H54 (cell line): ENCODE data around the gene ATXN1.

Experiments
- DNase-seq: peaks from one replicate; pipeline ENCODE4 v3.0.0; 2011; ENCODE audit warnings: low spot score, mixed read lengths; ENCODE audit not compliant: insufficient read length
- FAIRE-seq: peaks from 3 replicates; lab custom pipeline; 2011; peaks lifted over from hg19 to GRCh38; lab: Jason Lieb, UNC
- POLR2A ChIP-seq: IDR thresholded peaks from 2 replicates; pipeline ENCODE4 v1.6.1; 2011; ENCODE audit warnings: low read depth, mild to moderate bottlenecking, low read length

Gene ATXN1

DNA sequence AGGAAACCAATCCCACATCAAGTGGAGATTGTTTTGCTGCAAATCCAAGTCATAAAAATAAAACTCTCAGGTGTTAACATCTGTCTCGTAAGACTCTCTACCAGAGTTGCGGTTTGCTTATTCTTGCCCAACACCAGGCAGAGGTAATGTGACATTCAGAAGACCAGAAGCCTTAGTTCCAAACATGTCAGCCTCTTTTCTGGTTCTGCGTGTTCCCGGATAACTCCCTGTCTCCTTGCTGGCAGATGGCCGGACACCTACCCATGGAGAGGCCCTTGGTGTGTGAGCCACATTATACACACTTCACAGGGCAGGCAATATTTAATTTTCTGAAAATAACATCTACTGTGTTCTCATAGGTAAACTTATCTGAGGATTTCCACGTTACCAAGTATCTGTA is 449.5 kb downstream of the ATXN1 start:
- no peak for FAIRE-seq
- no peak for TF ChIP-seq POLR2A
- no peak for DNase-seq

DNA sequence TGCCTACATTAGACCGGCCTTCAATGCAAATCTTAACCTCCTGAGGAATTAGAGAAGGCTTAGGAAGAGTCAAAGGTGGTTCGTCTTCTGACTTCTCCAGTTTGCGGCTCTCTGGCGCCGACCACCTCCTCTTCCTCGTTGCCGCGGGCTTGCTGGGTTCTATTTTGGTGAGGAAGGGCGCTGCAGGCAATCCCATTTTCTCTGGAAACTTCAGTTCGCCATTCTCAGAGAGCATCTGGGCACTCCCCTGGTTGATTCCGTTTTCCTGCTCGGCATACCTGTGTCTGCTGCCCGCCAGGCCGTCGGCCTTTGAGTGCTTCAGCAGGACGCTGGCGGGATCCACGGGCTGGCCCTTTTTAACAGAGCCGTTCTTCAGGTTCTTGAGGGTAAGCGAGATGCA is 454.9 kb downstream of the ATXN1 start:
- TF ChIP-seq POLR2A, result no peak
- DNase-seq (no peak), FAIRE-seq (no peak)

DNA sequence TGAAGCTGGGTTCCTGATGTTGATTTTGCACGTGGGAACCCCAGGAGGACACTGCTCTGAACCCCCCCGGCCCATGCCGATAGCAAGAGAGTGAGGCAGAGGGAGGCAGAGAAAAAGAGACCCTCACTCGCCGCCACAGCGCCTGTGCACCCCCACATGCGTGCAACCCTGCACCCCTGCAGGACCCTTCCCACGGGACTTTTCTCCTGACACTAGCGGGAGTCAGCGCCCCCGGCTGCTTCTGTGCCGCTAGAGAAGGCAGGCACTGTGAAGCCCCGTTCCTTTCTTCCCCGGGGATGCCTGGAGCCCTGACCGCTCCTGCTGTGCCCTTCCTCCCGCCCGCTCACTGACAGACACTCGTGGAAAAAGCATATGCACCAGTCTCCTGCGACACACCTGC is 455.5 kb downstream of the ATXN1 start:
- no peak for DNase-seq
- no peak for FAIRE-seq
- no peak for TF ChIP-seq POLR2A

DNA sequence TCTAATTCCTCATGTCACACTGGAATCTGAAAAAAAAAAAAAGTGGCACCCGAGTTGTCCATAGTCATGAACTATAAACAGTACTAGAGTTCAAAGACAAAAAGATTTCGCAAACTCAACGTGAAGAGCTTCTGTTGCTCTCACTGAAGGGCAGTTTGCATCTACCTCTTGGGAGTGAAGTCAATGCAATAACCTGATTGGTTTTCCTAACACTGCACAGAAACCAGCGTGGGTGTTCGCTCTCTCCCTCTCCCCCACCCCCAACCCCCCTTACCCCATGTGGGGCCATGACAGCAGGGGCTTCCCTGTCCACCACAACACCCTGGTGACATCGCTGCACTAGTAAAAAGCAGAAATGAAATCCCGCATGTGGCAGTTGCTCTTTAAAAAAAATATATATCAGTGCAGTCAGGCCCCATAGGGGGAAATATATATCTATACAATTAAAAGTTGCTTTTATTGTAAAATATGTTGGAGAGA is 456.0 kb downstream of the ATXN1 start:
- FAIRE-seq, result no peak
- no peak for DNase-seq
- TF ChIP-seq POLR2A, result no peak

DNA sequence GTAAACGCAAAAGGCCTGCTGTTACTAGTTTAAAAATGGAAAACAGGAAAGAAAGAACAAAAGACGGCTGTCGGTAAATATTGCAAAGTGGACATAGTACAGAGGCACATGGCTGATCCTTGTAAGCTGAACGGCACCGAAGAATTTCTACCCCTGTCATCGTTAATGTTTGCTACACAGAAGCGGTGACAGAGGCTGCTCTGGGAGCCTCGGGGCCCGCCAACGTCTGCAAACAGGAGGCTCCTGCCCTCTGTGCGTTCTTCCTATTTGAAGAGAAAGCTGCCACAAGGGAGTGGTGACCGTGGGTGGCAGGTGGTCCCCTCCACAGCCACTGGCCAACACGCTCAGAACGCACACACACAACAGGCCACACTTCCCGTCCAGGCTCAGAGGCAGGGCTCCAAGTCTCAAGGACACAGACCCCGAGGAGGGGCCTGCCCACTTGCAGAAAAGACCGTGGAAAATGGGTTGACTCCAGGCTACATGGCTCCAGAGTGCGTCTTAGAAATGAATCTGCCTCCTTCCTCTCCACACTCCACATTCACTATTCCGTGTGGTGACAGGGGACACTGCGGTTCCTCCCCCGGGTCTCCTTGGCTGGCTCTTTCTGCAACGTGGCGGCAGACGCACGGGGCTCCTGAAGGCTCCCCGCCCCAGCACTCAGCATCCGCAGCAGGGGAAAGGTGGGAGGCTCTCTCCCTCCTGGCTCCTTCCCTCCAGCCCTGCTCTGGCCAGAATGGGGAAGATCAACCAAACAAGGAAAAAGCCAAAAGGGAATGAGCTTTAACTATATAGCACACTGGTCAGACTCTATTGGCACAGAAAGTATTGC is 458.3 kb downstream of the ATXN1 start:
- DNase-seq (no peak), FAIRE-seq (no peak)
- TF ChIP-seq POLR2A, result no peak

DNA sequence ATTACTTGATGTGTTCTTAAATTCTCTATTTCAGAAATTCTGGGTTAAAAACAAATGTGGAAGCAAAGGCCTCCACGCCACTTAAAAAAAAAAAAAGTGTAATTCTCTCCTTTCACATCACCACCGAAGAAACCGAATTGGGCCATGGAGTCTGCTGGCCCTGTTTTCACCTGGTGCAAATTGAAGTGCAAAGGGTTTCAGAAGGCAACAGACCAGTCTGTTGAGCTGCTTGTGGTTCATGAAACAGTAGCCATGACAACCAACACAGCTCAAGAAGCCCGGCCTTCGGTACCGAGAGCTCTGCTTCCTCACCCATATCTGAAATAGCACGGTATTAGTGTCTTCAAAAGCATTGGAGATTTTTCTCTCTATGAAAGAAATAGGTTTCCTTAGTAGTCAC is 459.7 kb downstream of the ATXN1 start:
- DNase-seq (no peak), FAIRE-seq (no peak)
- no peak for TF ChIP-seq POLR2A

DNA sequence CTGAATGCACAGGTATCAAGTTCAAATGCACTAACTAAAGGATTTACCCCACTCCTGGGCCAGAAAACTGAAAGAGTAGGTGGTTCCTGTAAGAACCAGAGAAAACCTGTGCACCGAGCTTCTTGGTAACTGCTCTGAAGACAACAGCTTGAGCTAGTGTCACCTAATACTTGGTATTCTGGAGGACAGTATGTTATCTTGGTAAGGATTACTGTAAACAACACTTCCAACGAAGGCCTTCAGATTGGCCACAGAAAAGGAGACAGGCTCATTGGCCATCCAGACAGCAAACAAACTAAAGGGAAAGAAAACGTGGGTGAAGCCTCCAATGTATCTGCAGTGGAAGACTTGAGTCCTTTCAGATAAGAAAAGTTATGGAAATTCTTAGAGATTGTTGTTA is 461.4 kb downstream of the ATXN1 start:
- TF ChIP-seq POLR2A, result no peak
- FAIRE-seq (no peak), DNase-seq (no peak)

DNA sequence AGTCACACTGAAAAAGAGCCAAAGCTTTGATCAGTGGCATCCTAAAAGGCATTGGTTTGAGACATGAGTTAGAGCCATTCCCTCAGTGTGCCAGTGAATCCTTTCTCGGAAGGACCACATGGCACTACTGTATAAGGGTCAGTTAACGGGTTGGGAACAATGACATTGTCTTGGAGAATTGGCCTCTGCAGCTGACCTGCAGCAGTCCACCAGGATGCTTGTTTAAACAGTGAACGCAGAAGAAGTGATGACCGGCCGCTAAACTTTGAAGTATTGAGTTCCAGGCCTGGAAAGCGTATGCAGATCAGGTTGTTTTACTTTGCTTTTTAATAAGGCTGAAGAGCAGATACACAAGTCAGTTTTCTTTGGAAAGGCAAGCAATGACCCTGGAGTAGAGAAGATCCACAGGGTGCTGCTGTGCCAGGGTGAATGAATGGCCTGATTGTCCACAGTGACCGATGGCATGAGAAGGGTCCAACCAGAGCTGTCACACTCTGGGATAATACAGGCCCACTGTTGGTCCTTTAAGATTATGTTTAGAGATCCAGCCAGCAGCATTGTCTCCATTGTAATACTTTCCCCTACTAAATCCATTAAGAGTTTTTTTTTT is 465.1 kb downstream of the ATXN1 start:
- TF ChIP-seq POLR2A, result no peak
- no peak for FAIRE-seq
- DNase-seq, result no peak

DNA sequence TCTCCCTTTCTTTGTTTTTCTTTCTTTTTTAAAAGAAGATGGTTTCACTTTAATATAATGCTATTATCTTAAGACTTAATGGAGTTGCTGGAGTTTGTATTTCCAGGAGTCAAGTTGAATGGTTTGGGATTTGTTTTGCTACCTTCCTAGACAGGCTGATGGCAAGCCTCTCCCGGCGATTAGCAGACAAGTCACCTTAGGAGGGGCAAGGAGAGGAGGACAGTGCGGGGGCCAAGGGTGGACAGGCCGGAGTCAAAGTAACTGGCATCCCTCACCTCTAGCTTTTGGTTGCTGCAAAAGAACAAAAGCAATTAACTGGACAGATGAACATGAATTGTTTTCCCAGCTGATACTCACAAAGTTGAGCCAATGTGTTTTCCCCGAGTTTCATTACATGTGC is 465.8 kb downstream of the ATXN1 start:
- DNase-seq (no peak), FAIRE-seq (no peak)
- TF ChIP-seq POLR2A, result no peak

DNA sequence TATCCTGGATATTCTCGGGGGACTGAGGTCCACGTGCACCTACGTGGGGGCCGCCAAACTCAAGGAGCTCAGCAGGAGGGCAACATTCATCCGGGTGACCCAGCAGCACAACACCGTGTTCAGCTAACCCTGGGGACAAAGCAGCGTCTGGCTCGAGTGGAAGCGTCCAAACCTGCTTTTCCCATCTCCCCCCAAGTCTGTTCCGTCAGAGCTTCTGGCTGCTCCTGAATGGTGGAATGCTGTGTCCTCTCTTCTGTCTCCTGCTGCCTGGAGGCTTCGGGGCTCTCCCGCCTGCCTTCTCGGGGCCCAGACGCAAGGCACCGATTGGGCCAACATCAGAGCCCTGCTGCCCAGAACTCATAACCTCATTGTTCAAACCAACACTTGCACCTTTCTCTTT is 466.2 kb downstream of the ATXN1 start:
- no peak for DNase-seq
- no peak for TF ChIP-seq POLR2A
- FAIRE-seq, result no peak

DNA sequence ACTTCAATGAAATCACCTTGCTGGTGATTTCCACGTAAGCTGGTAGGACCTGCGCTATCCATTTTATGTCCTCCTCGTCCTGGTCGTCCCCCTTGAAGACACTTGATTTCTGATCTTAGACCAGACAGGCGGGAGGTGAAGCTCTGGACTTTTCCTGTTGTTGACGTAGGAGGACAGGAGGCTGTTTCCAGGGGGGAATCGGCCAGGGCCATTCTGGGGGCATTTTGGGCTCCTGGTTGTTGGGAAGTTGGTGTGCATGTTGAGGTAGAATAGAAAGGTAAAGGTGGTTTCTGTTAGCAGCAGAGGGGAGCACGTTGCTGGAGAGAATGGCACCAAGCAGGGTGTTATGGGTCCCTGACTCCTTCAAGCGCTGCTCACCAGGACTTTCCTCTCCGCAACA is 466.9 kb downstream of the ATXN1 start:
- no peak for FAIRE-seq
- no peak for DNase-seq
- no peak for TF ChIP-seq POLR2A

DNA sequence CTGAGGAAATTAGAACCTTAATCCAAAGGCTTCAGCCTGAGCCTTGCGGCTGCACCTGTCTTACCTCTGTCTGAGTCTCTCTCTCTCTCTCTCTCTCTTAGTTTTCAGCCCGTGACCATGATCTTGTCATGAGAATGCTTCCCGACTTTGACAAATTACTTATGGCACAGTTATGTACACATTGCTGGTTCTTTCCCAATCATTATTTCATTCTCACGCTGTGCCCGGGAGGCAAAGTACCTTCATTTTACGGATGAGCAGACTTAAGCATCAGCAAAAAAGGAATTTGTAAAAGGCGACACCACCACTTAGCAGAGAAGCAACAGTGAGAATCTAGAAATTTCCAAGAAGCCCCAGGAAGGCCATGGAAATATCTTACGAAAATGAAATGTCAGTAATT is 468.3 kb downstream of the ATXN1 start:
- FAIRE-seq, result no peak

DNA sequence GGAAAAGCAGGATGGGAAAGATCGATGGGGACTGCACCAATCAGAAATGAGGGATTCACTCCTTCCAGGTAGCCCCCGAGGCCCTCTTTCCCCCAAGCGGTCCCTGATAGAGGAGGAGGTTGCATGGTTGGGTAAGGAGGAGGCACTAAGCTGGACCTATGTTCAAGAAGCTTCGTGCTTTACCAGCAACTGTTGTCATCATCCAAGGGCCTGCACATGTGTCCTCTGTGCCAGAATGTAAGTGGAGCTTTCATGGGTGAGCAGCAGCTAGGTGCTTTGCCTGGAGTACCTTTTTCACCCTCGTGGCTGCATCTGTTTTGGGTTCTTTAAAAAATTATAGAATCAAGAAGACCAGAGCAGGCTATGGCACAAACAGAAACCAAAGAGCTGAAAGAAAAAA is 468.8 kb downstream of the ATXN1 start:
- DNase-seq (no peak), FAIRE-seq (no peak)
- no peak for TF ChIP-seq POLR2A

More for the DNA sequence above, 468.3 kb downstream of the ATXN1 start:
- DNase-seq, result no peak
- TF ChIP-seq POLR2A, result no peak

DNA sequence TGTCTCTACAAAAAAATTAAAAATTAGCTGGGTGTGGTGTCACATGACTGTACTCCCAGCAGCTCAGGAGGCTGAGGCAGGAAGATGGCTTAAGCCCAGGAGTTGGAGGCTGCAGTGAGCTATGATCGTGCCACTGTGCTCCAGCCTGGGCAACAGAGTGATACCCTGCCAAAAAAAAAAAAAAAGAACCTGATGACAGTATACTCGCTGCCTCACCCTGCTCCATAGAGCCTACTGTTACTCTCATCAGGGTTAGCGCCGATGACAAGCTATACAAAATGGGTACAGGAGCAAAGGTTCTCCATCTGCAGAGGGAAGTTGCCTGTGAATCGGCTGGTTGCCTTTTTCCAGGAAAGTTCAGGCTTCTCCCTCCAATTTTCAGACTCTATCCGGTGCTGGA is 469.5 kb downstream of the ATXN1 start:
- no peak for FAIRE-seq
- DNase-seq, result no peak
- TF ChIP-seq POLR2A, result no peak

DNA sequence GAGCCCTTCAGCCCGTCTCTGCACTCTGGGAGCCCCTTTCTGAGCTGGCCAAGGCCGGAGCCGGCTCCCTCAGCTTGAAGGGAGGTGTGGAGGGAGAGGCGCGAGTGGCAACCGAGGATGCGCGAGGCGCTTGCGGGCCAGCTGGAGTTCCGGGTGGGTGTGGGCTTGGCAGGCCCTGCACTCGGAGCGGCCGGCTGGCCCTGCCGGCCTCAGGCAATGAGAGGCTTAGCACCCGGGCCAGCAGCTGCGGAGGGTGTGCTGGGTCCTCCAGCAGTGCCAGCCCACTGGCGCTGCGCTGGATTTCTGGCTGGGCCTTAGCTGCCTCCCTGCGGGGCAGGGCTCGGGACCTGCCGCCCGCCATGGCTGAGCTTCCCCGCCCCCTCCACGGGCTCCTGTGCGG is 473.1 kb downstream of the ATXN1 start:
- no peak for TF ChIP-seq POLR2A
- FAIRE-seq, result no peak

More for the DNA sequence above, 473.1 kb downstream of the ATXN1 start:
- DNase-seq, result no peak
